NCI-H2227 (cell line): ENCODE data around the gene UNC5A.
A peak's percentile ranks its signal among the peaks of the same experiment; 100 is the strongest.

Experiments used
- DNase-seq: peaks from one replicate; lab custom pipeline; 2025; ENCODE audit not compliant: unreplicated experiment; lab: John Stamatoyannopoulos, UW

Gene UNC5A

GRCh38 chr5:176810081-176810597 is at the start of gene UNC5A:
Gene UNC5A (plus strand): TSS chr5:176810559. CDS start chr5:176810751, 192 bp downstream.
- DNase-seq, result peak; percentile 90

GRCh38 chr5:176761755-176762154 is 48.6 kb upstream of the UNC5A start:
- no peak for DNase-seq

- no peak for DNase-seq
These were observed 47.9 kb upstream of the UNC5A start for GRCh38 chr5:176762489-176762888.

- DNase-seq, result no peak
These were observed 44.7 kb upstream of the UNC5A start for GRCh38 chr5:176765687-176766086.

GRCh38 chr5:176768174-176768970 is 42.0 kb upstream of the UNC5A start:
- DNase-seq, result no peak

GRCh38 chr5:176769911-176770310 is 40.4 kb upstream of the UNC5A start:
- DNase-seq, result no peak

GRCh38 chr5:176770431-176770830 is 39.9 kb upstream of the UNC5A start:
- no peak for DNase-seq

- DNase-seq, result no peak
These were observed 39.1 kb upstream of the UNC5A start for GRCh38 chr5:176771102-176771845.

- no peak for DNase-seq
These were observed 37.8 kb upstream of the UNC5A start for GRCh38 chr5:176772271-176773210.

GRCh38 chr5:176773408-176774035 is 36.8 kb upstream of the UNC5A start:
- DNase-seq, result no peak

- no peak for DNase-seq
These were observed 35.9 kb upstream of the UNC5A start for GRCh38 chr5:176774216-176775171.

- DNase-seq, result no peak
These were observed 35.0 kb upstream of the UNC5A start for GRCh38 chr5:176775409-176775808.

GRCh38 chr5:176776141-176776865 is 34.1 kb upstream of the UNC5A start:
- DNase-seq, result no peak

- DNase-seq, result no peak
These were observed 33.4 kb upstream of the UNC5A start for GRCh38 chr5:176776916-176777315.

- no peak for DNase-seq
These were observed 31.4 kb upstream of the UNC5A start for GRCh38 chr5:176778921-176779465.

GRCh38 chr5:176779537-176779936 is 30.8 kb upstream of the UNC5A start:
- no peak for DNase-seq

GRCh38 chr5:176780176-176781053 is 29.9 kb upstream of the UNC5A start:
- DNase-seq, result no peak

GRCh38 chr5:176781054-176781375 is 29.3 kb upstream of the UNC5A start:
- DNase-seq, result no peak
